ENCODE measurements around the gene PVRIG. TPM values are rescaled to one million over a fixed set of nuclear protein-coding genes. Genes with fewer than 3 reads are reported as not detected.

Gene PVRIG
- total RNA-seq, 4 donors from 2014 or later: 0.23 to 1.5 (median 1.4) TPM; not detected in 1

- TF ChIP-seq CTCF (IDR thresholded peaks at IDR 0.05) (no peak), EP300 (IDR thresholded peaks at IDR 0.05) (no peak), POLR2A (IDR thresholded peaks at IDR 0.05; ENCODE audit: low read depth) (no peak), POLR2AphosphoS5 (IDR thresholded peaks at IDR 0.05) (no peak)
- no peak for DNase-seq (ENCODE audit: extremely low spot score)
- Histone ChIP-seq H3K4me3 (no peak overlapping the region), H3K4me1 (no peaks in the 10 kb centered on the region), H3K27ac (replicated peaks in 1 of 4) (no peak overlapping the region), H3K9me3 (no peaks in the 10 kb centered on the region), H3K36me3 (no peaks in the 10 kb centered on the region), H3K27me3 (peaks cover 0 to 9% (median 0%) of the 10 kb centered on the region in 4 donors)
- 92% methylated on average over 10 of the region's 10 CpGs for WGBS
- intact Hi-C loops (cut with DNase I): no loop called here
These were observed 21.5 kb upstream of the PVRIG start for GRCh38 chr7:100198266-100198665.

DNA sequence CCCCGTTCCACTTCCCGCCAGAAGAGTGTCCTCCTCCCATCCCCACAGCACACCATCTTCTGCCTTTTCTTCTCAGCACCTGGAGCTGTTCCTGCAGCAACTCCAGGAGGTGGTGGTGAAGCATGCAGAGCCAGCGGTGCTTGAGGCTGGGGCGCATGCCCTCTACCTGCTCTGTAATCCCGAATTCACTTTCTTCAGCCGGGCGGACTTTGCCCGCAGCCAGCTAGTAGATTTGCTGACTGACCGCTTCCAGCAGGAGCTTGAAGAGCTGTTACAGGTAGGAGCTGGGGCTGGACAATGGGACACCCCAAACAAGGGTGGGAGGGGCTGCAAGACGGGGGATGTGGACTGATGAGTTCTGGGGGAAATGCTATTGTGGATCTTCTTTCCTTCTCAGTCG is 19.1 kb upstream of the PVRIG start:
- H3K27me3 ChIP-seq: peaks cover 0 to 9% (median 0%) of the 10 kb centered on the region in 4 donors
- H3K4me3 ChIP-seq: no peak overlapping the region
- no peaks in the 10 kb centered on the region for H3K4me1 ChIP-seq
- DNase-seq (ENCODE audit: extremely low spot score): no peak
- H3K27ac ChIP-seq (replicated peaks in 1 of 4): no peak overlapping the region
- no peaks in the 10 kb centered on the region for H3K36me3 ChIP-seq
- intact Hi-C loops (cut with DNase I): no loop called here
- TF ChIP-seq POLR2AphosphoS5 (IDR thresholded peaks at IDR 0.05) (no peak), CTCF (IDR thresholded peaks at IDR 0.05) (no peak), EP300 (IDR thresholded peaks at IDR 0.05) (no peak), POLR2A (IDR thresholded peaks at IDR 0.05; ENCODE audit: low read depth) (no peak)
- 86% methylated on average over 11 of the region's 11 CpGs for WGBS
- H3K9me3 ChIP-seq: no peaks in the 10 kb centered on the region

- intact Hi-C loops (cut with DNase I): no loop called here
- Histone ChIP-seq H3K36me3 (no peaks in the 10 kb centered on the region), H3K27me3 (no peaks in the 10 kb centered on the region), H3K9me3 (no peaks in the 10 kb centered on the region), H3K4me1 (no peaks in the 10 kb centered on the region), H3K4me3 (no peak overlapping the region), H3K27ac (replicated peaks in 1 of 4) (no peak overlapping the region)
- 85% methylated on average over 9 of the region's 9 CpGs for WGBS
- TF ChIP-seq POLR2AphosphoS5 (IDR thresholded peaks at IDR 0.05) (no peak), CTCF (IDR thresholded peaks at IDR 0.05) (no peak), POLR2A (IDR thresholded peaks at IDR 0.05; ENCODE audit: low read depth) (no peak), EP300 (IDR thresholded peaks at IDR 0.05) (no peak)
- no peak for DNase-seq (ENCODE audit: extremely low spot score)
These were observed 15.3 kb upstream of the PVRIG start for GRCh38 chr7:100204454-100204853.

- intact Hi-C loops (cut with DNase I): no loop called here
These were observed 10.8 kb upstream of the PVRIG start for GRCh38 chr7:100208911-100209408.

More at GRCh38 chr7:100208911-100209408, 10.8 kb upstream of the PVRIG start:
- H3K4me1 ChIP-seq: no peaks in the 10 kb centered on the region
- no peaks in the 10 kb centered on the region for H3K9me3 ChIP-seq
- H3K36me3 ChIP-seq: no peaks in the 10 kb centered on the region
- no peak for TF ChIP-seq CTCF (IDR thresholded peaks at IDR 0.05)
- TF ChIP-seq POLR2AphosphoS5 (IDR thresholded peaks at IDR 0.05): no peak
- no peak for TF ChIP-seq POLR2A (IDR thresholded peaks at IDR 0.05; ENCODE audit: low read depth)
- no peak for TF ChIP-seq EP300 (IDR thresholded peaks at IDR 0.05)
- H3K27me3 ChIP-seq: no peaks in the 10 kb centered on the region
- DNase-seq (ENCODE audit: extremely low spot score): no peak
- 62% methylated on average over 6 of the region's 6 CpGs for WGBS
- no peak overlapping the region for H3K27ac ChIP-seq (replicated peaks in 1 of 4)
- H3K4me3 ChIP-seq: no peak overlapping the region

Measured in esophagus muscularis mucosa (tissue), 4 donors.